Ishikawa (cell line): ENCODE results near the gene LSAMP.

Experiments used
- CEBPB ChIP-seq: IDR thresholded peaks from 2 replicates; pipeline ENCODE4 v1.6.1; 2012
- CREB1 ChIP-seq: IDR thresholded peaks from 2 replicates; pipeline ENCODE4 v1.6.1; 2012; ENCODE audit warnings: low read depth
- EGR1 ChIP-seq: IDR thresholded peaks from 2 replicates; pipeline ENCODE4 v1.6.1; 2012
- EP300 ChIP-seq: IDR thresholded peaks from 2 replicates; pipeline ENCODE4 v1.6.1; 2012; ENCODE audit warnings: borderline replicate concordance
- FOXM1 ChIP-seq: IDR thresholded peaks from 2 replicates; pipeline ENCODE4 v1.6.1; 2012; ENCODE audit warnings: low read depth, borderline replicate concordance
- MAX ChIP-seq: IDR thresholded peaks from 2 replicates; pipeline ENCODE4 v1.6.1; 2012
- RAD21 ChIP-seq: IDR thresholded peaks from 2 replicates; pipeline ENCODE4 v1.6.1; 2012; ENCODE audit warnings: low read depth
- REST ChIP-seq: IDR thresholded peaks from 2 replicates; pipeline ENCODE4 v1.6.1; 2012; ENCODE audit warnings: low read depth, mild to moderate bottlenecking
- TAF1 ChIP-seq: IDR thresholded peaks from 2 replicates; pipeline ENCODE4 v1.6.1; 2012; ENCODE audit warnings: low read depth, mild to moderate bottlenecking
- TEAD4 ChIP-seq: IDR thresholded peaks from 2 replicates; pipeline ENCODE4 v1.6.1; 2012
- USF1 ChIP-seq: IDR thresholded peaks from 2 replicates; pipeline ENCODE4 v1.6.1; 2012
- YY1 ChIP-seq: IDR thresholded peaks from 2 replicates; pipeline ENCODE4 v1.6.1; 2012; ENCODE audit warnings: low read depth
- ZBTB7A ChIP-seq: IDR thresholded peaks from 2 replicates; pipeline ENCODE4 v1.6.1; 2012; ENCODE audit warnings: low read depth

GRCh38 chr3:116050311-116050915 is 394.9 kb downstream of the LSAMP start:
- TF ChIP-seq FOXM1, result no peak
- TF ChIP-seq YY1, result no peak
- TF ChIP-seq CEBPB, result no peak
- no peak for TF ChIP-seq EP300
- TF ChIP-seq MAX, result no peak
- TF ChIP-seq REST, result no peak
- no peak for TF ChIP-seq EGR1
- TF ChIP-seq RAD21, result no peak
- TF ChIP-seq TAF1, result no peak
- no peak for TF ChIP-seq CREB1
- no peak for TF ChIP-seq TEAD4
- no peak for TF ChIP-seq USF1
- TF ChIP-seq ZBTB7A, result no peak
